Naive thymus-derived CD4-positive, alpha-beta T cell (primary cell): ENCODE results near the gene PAF1. TPM values are rescaled to one million over a fixed set of nuclear protein-coding genes. Genes with fewer than 3 reads are reported as not detected.
A peak's percentile ranks its signal among the peaks of the same experiment; 100 is the strongest.

ENCODE experiments used
- ATAC-seq: fragments of 150-1000 bp; cut with Tn5 transposase; 2 replicates; pipeline ENCODE4 v1.10.0; 2021; ENCODE audit warnings: mild to moderate bottlenecking, moderate library complexity
- CTCF ChIA-PET: fragments of 350-600 bp; sonication (Branson Sonifier 250); formaldehyde crosslinking; loops from one replicate; lab custom pipeline; 2021; ENCODE audit warnings: antibody characterized with exemption; lab: Charles Lee
- POLR2A ChIA-PET: fragments of 350-600 bp; sonication (Branson Sonifier 250); formaldehyde crosslinking; loops from one replicate; lab custom pipeline; 2021; ENCODE audit warnings: antibody characterized with exemption, inconsistent platforms; lab: Charles Lee
- DNase-seq, 9 donors: peaks; one replicate each; pipeline versions ENCODE4 v3.0.0 to v3.0.0-alpha.2; 2020 to 2022; ENCODE audit warnings: mixed read lengths in 1 of 9
- H3K27ac ChIP-seq: one replicate; pipeline ENCODE4 v1.7.0; 2013; ENCODE audit warnings: mild to moderate bottlenecking, low read depth, low read length, moderate library complexity
- H3K27me3 ChIP-seq, 2 donors: one replicate each; pipeline ENCODE4 v1.7.0; 2013; ENCODE audit warnings: low read length in 2 of 2, mild to moderate bottlenecking in 2 of 2, moderate library complexity in 2 of 2; ENCODE audit not compliant: control insufficient read depth in 2 of 2, insufficient read depth in 2 of 2
- H3K36me3 ChIP-seq, 3 experiments: 1 replicate in 2 of 3; 2 replicates in 1 of 3; pipeline ENCODE4 v1.7.0; 2013; ENCODE audit warnings: low read length in 3 of 3, mild to moderate bottlenecking in 3 of 3, moderate library complexity in 1 of 3; ENCODE audit not compliant: insufficient read depth in 3 of 3, control insufficient read depth in 2 of 3
- H3K4me1 ChIP-seq, 2 donors: one replicate each; pipeline ENCODE4 v1.7.0; 2013; ENCODE audit warnings: low read length in 2 of 2, mild to moderate bottlenecking in 2 of 2, moderate library complexity in 1 of 2; ENCODE audit not compliant: control insufficient read depth in 2 of 2, insufficient read depth in 2 of 2
- H3K4me3 ChIP-seq: 2 replicates; pipeline ENCODE4 v1.7.0; 2013; ENCODE audit warnings: mild to moderate bottlenecking, low read length
- H3K9me3 ChIP-seq, 3 experiments: 1 replicate in 2 of 3; 2 replicates in 1 of 3; pipeline ENCODE4 v1.7.0; 2013; ENCODE audit warnings: low read length in 3 of 3; ENCODE audit not compliant: control insufficient read depth in 2 of 3
- H3K27ac Mint-ChIP-seq, 9 donors: one replicate each; pipeline ENCODE4 v1.8.0; 2020 to 2022; ENCODE audit warnings: mixed read lengths in 9 of 9, mild to moderate bottlenecking in 8 of 9, moderate library complexity in 5 of 9, inconsistent platforms in 2 of 9
- H3K27me3 Mint-ChIP-seq, 5 donors: one replicate each; pipeline ENCODE4 v1.8.0; 2021 to 2022; ENCODE audit warnings: mixed read lengths in 5 of 5, mild to moderate bottlenecking in 1 of 5
- H3K36me3 Mint-ChIP-seq, 5 donors: one replicate each; pipeline ENCODE4 v1.8.0; 2020 to 2022; ENCODE audit warnings: mixed read lengths in 5 of 5, mild to moderate bottlenecking in 3 of 5, inconsistent platforms in 1 of 5
- H3K4me1 Mint-ChIP-seq, 7 donors: one replicate each; pipeline ENCODE4 v1.8.0; 2020 to 2022; ENCODE audit warnings: mixed read lengths in 7 of 7, mild to moderate bottlenecking in 3 of 7, inconsistent platforms in 1 of 7
- H3K4me3 Mint-ChIP-seq, 10 donors: one replicate each; pipeline ENCODE4 v1.8.0; 2020 to 2022; ENCODE audit warnings: mild to moderate bottlenecking in 10 of 10, mixed read lengths in 10 of 10, moderate library complexity in 6 of 10, inconsistent platforms in 2 of 10
- H3K9me3 Mint-ChIP-seq, 11 donors: one replicate each; pipeline ENCODE4 v1.8.0; 2020 to 2022; ENCODE audit warnings: mixed read lengths in 11 of 11, mild to moderate bottlenecking in 4 of 11, inconsistent platforms in 1 of 11, moderate library complexity in 1 of 11
- intact Hi-C, 2 donors: fragments of 100-400 bp; cut with micrococcal nuclease; formaldehyde crosslinking; loops; one replicate each; pipeline ENCODE4 v1.15.1; 2023
- polyA plus RNA-seq, 2 donors: library from polyadenylated mRNA; unstranded; fragments of 300-500 nt; fragmentation: Illumina TruSeq; gene quantifications; one replicate each; pipeline ENCODE4 v1.2.3, GENCODE V29; 2021
- total RNA-seq, 6 experiments: library from RNA in 5 of 6; stranded (reverse) in 5 of 6; gene quantifications; 1 replicate in 5 of 6; 2 replicates in 1 of 6; pipeline ENCODE4 v1.2.3 and lab custom pipeline; 2021 to 2026

The PAF1 gene
- total and polyA plus RNA-seq, 7 experiments from 2014 or later: 35.8 to 104 (median 55.5) TPM

GRCh38 chr19:39415111-39416046 is 24.5 kb upstream of the PAF1 start:
- H3K27me3 Mint-ChIP-seq: peaks cover 0 to 3% (median 0%) of the 10 kb centered on the region in 5 donors
- Histone ChIP-seq H3K9me3 (no peaks in the 10 kb centered on the region), H3K27ac (no peak overlapping the region), H3K36me3 (peaks cover 0 to 30% (median 0%) of the 10 kb centered on the region in 3 experiments), H3K4me1 (peaks cover 14 to 21% of the 10 kb centered on the region in 2 donors), H3K27me3 (no peaks in the 10 kb centered on the region), H3K4me3 (no peak overlapping the region)
- CTCF ChIA-PET: interaction anchor here (0.6 to 1.6 kb wide), 4 partner anchors 10 to 327 kb away, joined by 3 to 5 read pairs (median 4); no protein-coding TSS in a partner anchor
- H3K4me1 Mint-ChIP-seq: peaks cover 17 to 36% (median 31%) of the 10 kb centered on the region in 7 donors
- ATAC-seq: no peak
- POLR2A ChIA-PET: interaction anchor here (0.9 to 5.8 kb wide), 8 partner anchors 9 to 31 kb away, joined by 3 to 25 read pairs (median 5); partner anchors contain the start of genes PAF1 and RPS16
- no peak for DNase-seq
- H3K4me3 Mint-ChIP-seq: peak overlapping the region in 3 of 10 donors; percentile 5 to 51 (median 6)
- H3K36me3 Mint-ChIP-seq: peaks cover 0 to 17% (median 5%) of the 10 kb centered on the region in 5 donors
- peak overlapping the region in 5 of 9 donors; percentile 29 to 92 (median 69) for H3K27ac Mint-ChIP-seq
- peaks cover 0 to 7% (median 0%) of the 10 kb centered on the region in 11 donors for H3K9me3 Mint-ChIP-seq
- intact Hi-C loops: no loop called here

- intact Hi-C loops: loop anchor here in 1 of 2 donors (2.0 to 5.0 kb wide), 2 partner anchors 67 to 1012 kb away; partner anchors contain the start of genes FAM98C and TIMM50
- Histone ChIP-seq H3K4me3 (peak overlapping the region; percentile 31), H3K27ac (peak overlapping the region; percentile 90), H3K9me3 (no peaks in the 10 kb centered on the region), H3K36me3 (peaks cover 0 to 28% (median 0%) of the 10 kb centered on the region in 3 experiments), H3K4me1 (peaks cover 16 to 24% of the 10 kb centered on the region in 2 donors), H3K27me3 (no peaks in the 10 kb centered on the region)
- Mint-ChIP-seq H3K36me3 (peaks cover 0 to 20% (median 5%) of the 10 kb centered on the region in 5 donors), H3K9me3 (peaks cover 0 to 10% (median 0%) of the 10 kb centered on the region in 11 donors), H3K27me3 (peaks cover 0 to 3% (median 0%) of the 10 kb centered on the region in 5 donors), H3K4me1 (peaks cover 20 to 39% (median 33%) of the 10 kb centered on the region in 7 donors), H3K27ac (peak overlapping the region; percentile 75 to 95 (median 92)), H3K4me3 (peak overlapping the region; percentile 84 to 99 (median 89))
- ChIA-PET POLR2A (interaction anchor here (0.9 to 2.3 kb wide), 7 partner anchors 10 to 33 kb away, joined by 3 to 20 read pairs (median 6); partner anchors contain the start of gene RPS16), CTCF (interaction anchor here (0.6 to 1.6 kb wide), 5 partner anchors 11 to 325 kb away, joined by 3 to 5 read pairs (median 4); no protein-coding TSS in a partner anchor)
- no peak for DNase-seq
- ATAC-seq: no peak
Measured at GRCh38 chr19:39413911-39414608, 23.2 kb upstream of the PAF1 start.

GRCh38 chr19:39413272-39413910 is 22.5 kb upstream of the PAF1 start:
- H3K27ac Mint-ChIP-seq: peak overlapping the region; percentile 79 to 100 (median 95)
- POLR2A ChIA-PET: interaction anchor here (1.5 to 2.3 kb wide), 4 partner anchors 9 to 22 kb away, joined by 6 to 20 read pairs (median 12); partner anchors contain the start of gene RPS16
- Histone ChIP-seq H3K9me3 (no peaks in the 10 kb centered on the region), H3K36me3 (peaks cover 4 to 26% (median 6%) of the 10 kb centered on the region in 3 experiments), H3K27ac (peak overlapping the region; percentile 90), H3K4me1 (peaks cover 22 to 28% of the 10 kb centered on the region in 2 donors), H3K27me3 (no peaks in the 10 kb centered on the region), H3K4me3 (peak overlapping the region; percentile 82)
- CTCF ChIA-PET: interaction anchor here (1.6 kb wide), 1 partner anchor 16 kb away, joined by 5 read pairs; no protein-coding TSS in a partner anchor
- ATAC-seq (no peak), DNase-seq (peak in 3 of 9 donors; percentile 27 to 49 (median 29))
- H3K36me3 Mint-ChIP-seq: peaks cover 6 to 25% (median 10%) of the 10 kb centered on the region in 5 donors
- peak overlapping the region; percentile 84 to 99 (median 92) for H3K4me3 Mint-ChIP-seq
- H3K27me3 Mint-ChIP-seq: peaks cover 0 to 3% (median 0%) of the 10 kb centered on the region in 5 donors
- intact Hi-C loops: loop anchor here in 1 of 2 donors (2.0 to 5.0 kb wide), 2 partner anchors 67 to 1011 kb away; partner anchors contain the start of genes FAM98C and TIMM50
- H3K4me1 Mint-ChIP-seq: peaks cover 24 to 45% (median 35%) of the 10 kb centered on the region in 7 donors
- peaks cover 0 to 14% (median 0%) of the 10 kb centered on the region in 11 donors for H3K9me3 Mint-ChIP-seq

- H3K27me3 ChIP-seq: no peaks in the 10 kb centered on the region
- DNase-seq (peak in 3 of 9 donors; percentile 25 to 31 (median 26)), ATAC-seq (no peak)
- CTCF ChIA-PET: interaction anchor here (1.7 to 2.3 kb wide), 2 partner anchors 14 to 20 kb away, joined by 7 to 121 read pairs; no protein-coding TSS in a partner anchor
- peak overlapping the region; percentile 82 for H3K4me3 ChIP-seq
- intact Hi-C loops: loop anchor here (1.0 to 5.0 kb wide), 12 partner anchors 11 to 1011 kb away; partner anchors contain the start of genes EID2B (in 2 of the 2), MED29 (in 2 of the 2), PAF1 (in 2 of the 2) and SAMD4B (in 2 of the 2)
- H3K9me3 ChIP-seq: no peaks in the 10 kb centered on the region
- Mint-ChIP-seq H3K36me3 (peaks cover 11 to 30% (median 15%) of the 10 kb centered on the region in 5 donors), H3K4me1 (peaks cover 24 to 49% (median 35%) of the 10 kb centered on the region in 7 donors), H3K27me3 (peaks cover 0 to 3% (median 0%) of the 10 kb centered on the region in 5 donors), H3K27ac (peak overlapping the region; percentile 59 to 100 (median 90)), H3K9me3 (peaks cover 0 to 14% (median 0%) of the 10 kb centered on the region in 11 donors), H3K4me3 (peak overlapping the region; percentile 84 to 99 (median 92))
- POLR2A ChIA-PET: interaction anchor here (1.4 to 2.3 kb wide), 11 partner anchors 9 to 119 kb away, joined by 4 to 250 read pairs (median 12); partner anchors contain the start of genes EID2B, GMFG, MED29 and PAF1
- H3K36me3 ChIP-seq: peaks cover 9 to 29% (median 11%) of the 10 kb centered on the region in 3 experiments
- peaks cover 24 to 28% of the 10 kb centered on the region in 2 donors for H3K4me1 ChIP-seq
- H3K27ac ChIP-seq: peak overlapping the region; percentile 90
Measured at GRCh38 chr19:39412867-39413271, 22.0 kb upstream of the PAF1 start.
